Fibroblast of gingiva (primary cell): Measurements from ENCODE around the gene E2F8.

Source experiments
- DNase-seq: peaks from one replicate; pipeline ENCODE4 v3.0.0-alpha.2; 2011; ENCODE audit warnings: low read depth

The E2F8 gene

DNA sequence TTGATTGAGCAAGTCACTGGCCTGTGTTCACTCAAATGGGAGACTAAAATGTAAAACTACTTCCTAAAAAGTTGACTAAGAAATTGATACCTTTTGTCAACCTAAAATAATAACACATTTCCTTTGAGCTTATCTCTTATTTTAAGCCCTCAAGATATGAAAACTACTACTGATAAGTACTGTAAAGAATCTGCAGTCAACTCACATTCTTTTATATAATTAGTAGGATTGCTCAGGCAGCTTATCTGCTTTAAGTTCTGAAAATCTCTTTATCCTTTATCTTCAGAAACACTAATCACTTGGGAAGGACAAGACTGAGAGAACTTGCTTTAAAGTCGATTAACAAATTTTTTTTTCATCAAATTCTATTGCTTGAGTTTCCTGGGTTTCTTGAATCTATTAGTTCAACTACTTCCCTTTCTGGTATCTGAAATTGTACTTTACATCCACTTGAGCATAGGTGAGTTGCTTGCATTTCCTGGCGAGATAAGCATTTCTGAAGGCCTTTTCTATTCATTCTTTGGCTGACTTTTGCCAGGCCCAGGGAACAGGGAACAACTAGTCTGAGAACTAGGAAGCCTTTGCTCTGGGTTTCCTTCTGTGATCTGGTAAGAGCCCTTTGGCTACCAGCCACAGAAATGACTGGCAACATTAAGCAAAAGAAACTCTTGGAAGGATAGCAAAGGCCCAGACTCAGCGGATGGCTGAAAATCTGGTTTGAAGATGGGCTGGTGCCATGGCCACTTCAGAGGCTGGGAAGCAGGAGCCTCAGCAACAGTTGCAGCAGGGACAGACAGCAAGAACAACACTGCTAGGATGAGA lies 19.6 kb downstream of the E2F8 start:
- DNase-seq = peak; percentile 39

- DNase-seq = no peak
These were observed 21.8 kb downstream of the E2F8 start for GRCh38 chr11:19218786-19219460.

DNA sequence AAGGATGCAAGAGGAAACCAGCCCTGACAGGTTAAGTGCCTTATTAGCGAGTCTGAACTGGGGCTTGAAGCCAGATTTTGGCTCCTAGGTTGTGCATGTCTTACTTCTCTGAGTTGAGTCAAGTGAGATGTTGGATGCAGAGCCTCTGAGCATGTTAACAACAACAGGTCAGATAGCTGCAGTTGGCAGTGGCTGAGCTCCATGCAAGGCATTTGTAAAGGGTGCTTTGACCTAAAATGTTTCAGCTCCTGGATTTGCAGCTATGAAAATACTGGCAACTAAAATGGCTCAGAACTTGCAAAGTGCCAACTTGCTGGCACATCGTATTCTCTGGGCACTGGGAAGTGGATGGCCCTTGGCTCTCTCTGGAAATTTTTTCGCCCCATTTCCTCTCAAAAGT lies 22.5 kb downstream of the E2F8 start:
- DNase-seq = no peak

DNA sequence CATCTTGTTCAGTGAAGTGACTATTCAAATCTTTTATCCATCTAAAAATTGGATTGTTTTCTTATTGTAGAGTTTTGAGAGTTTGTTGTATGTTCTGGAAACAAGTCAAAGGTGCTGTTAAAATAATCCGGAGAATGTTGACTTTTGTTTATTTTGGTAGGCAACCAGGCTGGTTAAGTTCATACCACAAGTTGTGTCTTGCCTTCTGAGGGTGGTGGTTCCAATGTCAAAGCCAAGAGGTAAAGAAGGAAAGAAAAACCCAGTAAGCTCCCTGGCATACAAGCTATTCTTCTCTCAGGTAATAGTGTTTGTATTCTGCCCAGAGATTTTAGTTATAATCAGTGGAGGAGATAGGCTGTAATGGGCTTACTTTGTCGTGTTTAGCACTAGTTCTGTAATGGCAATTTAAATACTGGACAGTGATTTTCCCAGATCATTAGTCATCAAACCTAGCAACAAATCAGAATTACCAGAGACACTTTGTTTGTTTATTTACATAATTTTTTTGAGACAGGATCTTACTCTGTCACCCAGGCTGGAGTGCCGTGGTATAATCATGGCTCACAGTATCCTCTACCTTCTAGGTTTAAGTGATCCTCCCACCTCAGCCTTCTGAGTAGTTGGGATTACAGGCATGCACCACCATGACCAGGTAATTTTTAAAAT lies 23.9 kb downstream of the E2F8 start:
- no peak for DNase-seq

- DNase-seq = no peak
These were observed 24.7 kb downstream of the E2F8 start for GRCh38 chr11:19216021-19216420.

DNA sequence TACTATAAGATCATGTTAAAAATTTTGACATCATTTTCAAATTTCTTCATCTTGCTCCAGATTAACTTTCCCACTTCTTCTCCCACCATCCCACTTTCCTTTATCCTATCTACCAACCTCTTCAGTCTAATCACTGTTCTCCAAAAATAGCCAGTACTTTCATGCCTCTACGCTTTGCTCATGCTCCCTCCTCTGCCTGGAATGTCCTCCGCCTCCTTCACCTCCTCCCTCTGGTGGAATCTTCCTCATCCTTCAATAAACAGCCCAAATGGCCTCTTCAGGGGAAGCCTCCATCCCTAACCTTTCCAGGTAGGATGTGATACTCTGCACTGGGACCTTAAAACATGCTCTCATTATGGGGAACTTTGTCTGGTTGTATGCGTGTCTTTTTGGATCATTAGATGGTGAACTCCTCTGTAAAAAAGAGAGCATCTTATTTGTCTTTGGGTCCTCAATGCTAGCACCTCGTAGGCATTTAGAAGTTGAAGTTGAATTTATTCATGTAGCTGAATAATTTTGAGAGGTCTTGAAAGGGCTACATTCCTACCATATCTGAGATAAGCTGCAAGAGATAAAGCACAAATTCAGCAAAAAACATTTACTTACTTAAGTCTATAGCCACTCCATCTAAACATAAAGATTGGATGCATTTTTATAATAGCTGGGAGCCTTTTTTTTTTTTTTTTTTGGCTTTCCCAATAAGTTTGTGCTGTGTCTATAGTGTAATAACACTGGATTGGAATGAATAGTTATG lies 31.0 kb downstream of the E2F8 start:
- DNase-seq = no peak

DNA sequence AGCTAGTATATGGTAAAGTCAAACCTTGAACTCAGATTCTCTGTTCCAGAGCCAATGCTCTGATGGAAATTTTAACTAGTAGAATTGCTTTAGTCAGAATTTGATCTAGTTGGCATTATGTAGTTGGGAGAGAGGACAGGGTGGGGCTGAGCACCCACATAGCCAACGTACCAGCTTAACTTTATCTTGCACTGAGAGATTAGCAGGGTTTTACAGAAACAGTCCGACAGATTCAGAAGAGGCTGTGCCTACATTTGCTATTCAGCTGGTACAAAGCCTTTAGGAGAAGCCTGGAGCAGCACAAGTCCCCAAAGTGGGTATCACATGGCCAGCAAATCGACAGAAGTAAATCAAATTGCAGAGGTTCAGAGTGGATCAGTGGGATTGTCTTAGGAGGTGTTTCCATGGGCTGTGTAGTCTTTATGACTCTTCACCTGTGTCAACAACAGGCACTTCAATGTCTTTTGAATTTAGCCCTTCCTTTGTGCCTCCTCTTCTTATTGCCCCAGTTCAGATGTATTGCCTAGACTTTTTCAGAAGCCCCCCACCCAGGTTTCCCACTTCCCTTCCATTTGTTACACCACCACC lies 31.7 kb downstream of the E2F8 start:
- no peak for DNase-seq

GRCh38 chr11:19208181-19208580 lies 32.6 kb downstream of the E2F8 start:
- no peak for DNase-seq

GRCh38 chr11:19204836-19205235 lies 35.9 kb downstream of the E2F8 start:
- no peak for DNase-seq

DNA sequence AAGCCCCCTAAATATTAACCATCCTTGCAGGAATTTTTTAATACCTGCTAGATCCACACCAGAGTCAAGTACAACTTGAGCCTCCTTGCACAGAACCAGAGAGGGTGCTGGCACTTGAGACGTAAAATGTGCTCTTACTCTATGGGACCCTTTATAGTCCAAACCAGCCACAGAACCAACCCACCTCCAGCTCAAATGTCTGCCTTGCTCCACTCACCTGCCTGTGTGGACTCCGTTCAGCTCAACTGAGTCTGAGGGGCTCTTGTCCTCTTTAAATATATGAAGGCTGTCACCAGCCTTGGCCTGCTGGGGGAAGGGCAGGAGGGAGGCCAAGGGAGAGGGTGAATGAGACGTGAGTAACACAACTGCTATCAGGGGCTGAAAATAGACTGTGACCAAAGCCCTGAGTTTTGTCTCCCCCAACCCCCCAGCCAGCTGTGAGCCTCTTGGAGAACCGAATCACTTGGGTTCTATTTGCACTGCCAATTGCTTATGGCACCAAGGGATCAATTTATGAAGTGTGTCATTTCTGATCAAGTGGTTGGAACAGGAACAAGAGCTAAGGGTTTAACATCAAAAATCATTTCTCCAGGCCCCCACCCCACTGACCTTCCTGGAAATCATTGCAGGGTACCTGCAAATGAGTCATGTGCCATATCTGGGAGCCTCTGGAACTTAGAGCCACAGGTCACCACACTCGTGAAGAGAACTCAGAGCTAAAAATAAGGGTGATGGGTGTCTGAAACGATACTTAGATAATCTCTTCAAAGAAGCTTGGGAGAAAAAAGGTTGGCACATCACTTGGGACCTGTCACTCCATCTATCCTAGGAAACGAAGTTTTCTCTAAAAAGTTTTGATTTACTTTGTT lies 38.8 kb downstream of the E2F8 start, which contains the start of gene CSRP3:
Gene CSRP3 (minus strand): TSS at position 247 of the 869 bp plus-strand sequence. CDS start 9,535 bp downstream, outside the sequence.
- DNase-seq = no peak

DNA sequence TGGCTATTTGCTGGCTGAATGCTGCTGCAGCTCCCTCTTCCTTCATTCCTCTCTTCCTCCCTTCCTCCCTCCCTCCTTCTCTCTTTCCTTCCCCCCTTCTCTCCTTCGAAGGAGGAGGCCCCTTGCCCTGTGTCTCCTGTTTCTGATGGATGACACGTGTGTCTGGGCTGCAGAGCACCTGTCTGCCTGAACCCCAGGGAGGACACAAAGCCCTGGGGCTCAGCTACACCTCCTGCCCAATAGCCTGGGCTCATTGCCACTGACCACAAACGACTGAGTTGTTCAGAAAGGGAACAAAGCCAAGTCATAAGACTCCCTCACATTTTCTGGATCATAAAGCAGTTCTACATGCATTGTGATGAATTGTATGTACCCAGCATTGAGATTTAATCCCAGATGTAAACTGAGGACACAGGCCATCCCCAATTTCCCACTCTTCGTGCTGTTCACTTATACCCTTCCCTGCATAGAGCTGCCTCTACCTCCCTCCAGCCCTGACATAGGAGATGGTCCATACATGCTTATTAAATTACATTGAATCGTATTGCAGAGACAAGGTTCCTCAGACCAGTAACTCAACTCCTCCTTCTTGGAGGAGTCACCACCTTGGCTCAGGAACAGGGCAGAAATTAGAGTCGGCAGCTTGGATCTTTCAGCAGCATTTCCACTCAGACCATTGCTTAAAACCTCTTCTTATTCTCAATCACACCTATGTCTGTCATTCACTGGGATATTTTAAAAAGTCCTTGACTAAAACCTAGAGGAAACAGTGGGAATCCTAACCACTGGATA lies 40.1 kb downstream of the E2F8 start:
- peak; percentile 19 for DNase-seq

DNA sequence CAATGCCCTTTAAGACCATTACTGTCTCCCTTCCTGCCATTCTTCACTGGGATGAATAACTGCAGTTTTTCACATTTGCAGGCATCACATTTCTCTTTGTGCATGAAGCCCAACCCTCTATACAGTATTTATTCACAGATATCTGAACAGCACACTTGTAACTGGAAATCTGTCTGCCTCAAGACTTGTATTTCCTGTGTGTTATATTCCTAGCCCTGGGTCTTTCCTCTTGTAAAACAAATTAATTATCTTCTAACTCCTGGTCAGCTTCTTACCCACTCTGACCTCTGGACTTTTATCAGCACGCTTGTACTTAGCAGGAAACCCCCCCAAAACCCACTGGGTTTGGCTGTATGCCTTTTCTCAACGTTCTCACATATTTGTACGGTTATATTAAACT lies 41.0 kb downstream of the E2F8 start:
- DNase-seq = no peak

GRCh38 chr11:19199048-19199447 lies 41.7 kb downstream of the E2F8 start:
- no peak for DNase-seq

DNA sequence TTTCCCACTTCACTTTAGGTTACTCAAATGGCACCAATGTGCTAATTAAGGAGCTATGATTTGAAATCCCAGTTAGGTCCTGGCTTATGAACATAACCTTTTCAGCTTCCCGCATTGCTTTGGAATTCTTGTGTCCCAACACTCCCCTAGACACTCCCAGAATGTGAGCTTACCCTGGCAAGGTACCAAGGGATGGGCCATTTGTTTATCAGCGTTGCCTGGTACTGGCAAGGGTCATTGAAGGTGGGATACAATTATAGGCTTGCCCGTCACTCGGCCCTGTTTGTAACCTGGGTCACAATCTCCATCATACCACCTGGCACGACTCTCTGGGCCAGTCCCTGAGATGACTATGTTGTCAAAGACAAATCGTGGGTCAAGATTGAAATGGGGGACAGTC lies 44.3 kb downstream of the E2F8 start:
- DNase-seq = no peak

DNA sequence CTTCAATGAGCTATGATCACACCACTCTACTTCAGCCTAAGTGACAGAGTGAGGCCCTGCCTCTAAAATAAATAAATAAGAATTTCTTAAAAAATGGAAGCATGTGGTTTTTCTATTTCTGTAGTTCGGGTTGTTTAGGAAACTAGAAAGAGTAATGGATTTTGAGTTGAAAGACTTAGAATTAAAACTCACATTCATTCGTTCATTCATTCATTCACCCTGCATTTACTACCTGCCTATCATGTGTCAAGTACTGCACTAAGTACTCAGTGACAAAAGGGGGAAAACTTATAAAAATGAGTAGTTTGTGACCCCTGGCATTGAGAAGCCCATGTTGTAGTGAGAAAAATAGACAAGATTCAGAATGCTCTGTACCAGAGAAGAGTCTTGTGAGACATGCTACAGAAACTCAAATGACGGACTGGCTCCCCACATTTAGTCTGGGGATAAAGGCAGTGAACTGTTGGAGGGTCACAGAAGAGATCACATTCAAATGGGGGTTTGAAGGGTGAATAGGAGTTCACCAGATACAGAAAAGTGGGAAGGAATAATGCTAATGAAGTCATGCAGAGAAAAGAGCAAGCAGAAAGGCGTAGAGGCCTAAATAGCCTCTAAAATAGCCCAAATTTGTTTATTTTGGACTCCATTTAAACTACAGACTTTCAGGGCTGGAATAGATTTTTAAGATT lies 46.0 kb downstream of the E2F8 start:
- no peak for DNase-seq

- no peak for DNase-seq
These were observed 46.8 kb downstream of the E2F8 start for GRCh38 chr11:19193916-19194315.

GRCh38 chr11:19191530-19192169 lies 49.1 kb downstream of the E2F8 start:
- DNase-seq = no peak

GRCh38 chr11:19187833-19188258 lies 52.9 kb downstream of the E2F8 start:
- DNase-seq = no peak
